HG03039 (cell line): ENCODE measurements around the gene GFI1.
"Not testable (repeated sequence)": the region's sequence is repeated elsewhere in the genome, so short reads cannot be mapped to it uniquely, and the experiment has no call there.

Experiments used
- ATAC-seq: cut with Tn5 transposase; IDR thresholded peaks from one replicate; pipeline ENCODE4 v1.9.1; 2021; ENCODE audit warnings: mild to moderate bottlenecking, moderate library complexity; ENCODE audit not compliant: unreplicated experiment

The GFI1 gene

GRCh38 chr1:92486251-92487077, at the start of gene GFI1:
Gene GFI1 (minus strand): TSS chr1:92486925. CDS start chr1:92483487, 3,438 bp downstream.
- ATAC-seq, result peak; percentile 2

GRCh38 chr1:92532371-92532770, 45.6 kb upstream of the GFI1 start:
- not testable (repeated sequence) for ATAC-seq

GRCh38 chr1:92531939-92532338, 45.2 kb upstream of the GFI1 start:
- not testable (repeated sequence) for ATAC-seq

GRCh38 chr1:92527670-92528069, 40.9 kb upstream of the GFI1 start:
- ATAC-seq, result no peak

- ATAC-seq, result not testable (repeated sequence)
Observed at GRCh38 chr1:92524944-92525590, 38.3 kb upstream of the GFI1 start.

GRCh38 chr1:92519043-92519442, 32.3 kb upstream of the GFI1 start:
- no peak for ATAC-seq

- no peak for ATAC-seq
Observed at GRCh38 chr1:92516574-92516973, 29.8 kb upstream of the GFI1 start.

- ATAC-seq, result no peak
Observed at GRCh38 chr1:92515796-92516201, 29.1 kb upstream of the GFI1 start.

GRCh38 chr1:92511541-92511940, 24.8 kb upstream of the GFI1 start:
- no peak for ATAC-seq

- no peak for ATAC-seq
Observed at GRCh38 chr1:92509619-92510018, 22.9 kb upstream of the GFI1 start.

- no peak for ATAC-seq
Observed at GRCh38 chr1:92505015-92505692, 18.4 kb upstream of the GFI1 start.

- ATAC-seq, result no peak
Observed at GRCh38 chr1:92504291-92505014, 17.7 kb upstream of the GFI1 start.

- ATAC-seq, result no peak
Observed at GRCh38 chr1:92503926-92504285, 17.2 kb upstream of the GFI1 start.

- ATAC-seq, result peak; percentile 46
Observed at GRCh38 chr1:92503043-92503925, 16.6 kb upstream of the GFI1 start.

GRCh38 chr1:92502247-92502646, 15.5 kb upstream of the GFI1 start:
- peak; percentile 53 for ATAC-seq

- no peak for ATAC-seq
Observed at GRCh38 chr1:92500552-92500951, 13.8 kb upstream of the GFI1 start.

GRCh38 chr1:92495392-92496063, 8.8 kb upstream of the GFI1 start:
- no peak for ATAC-seq

- ATAC-seq, result no peak
Observed at GRCh38 chr1:92494485-92495141, 7.9 kb upstream of the GFI1 start.

- ATAC-seq, result no peak
Observed at GRCh38 chr1:92493139-92493538, 6.4 kb upstream of the GFI1 start.
